Stimulated activated CD4-positive, alpha-beta T cell treated with anti-CD3 and anti-CD28 coated beads, Interleukin-4, amount 100 ng/mL, for 4 hours (primary cell): ENCODE results near the gene HS2ST1.
A peak's percentile ranks its signal among the peaks of the same experiment; 100 is the strongest.

Experiments
- DNase-seq, 2 experiments: peaks; one replicate each; pipeline ENCODE4 v3.0.0-alpha.2; 2020

HS2ST1 gene

GRCh38 chr1:87117761-87118368, 203.4 kb downstream of the HS2ST1 start:
- DNase-seq, result no peak

- no peak for DNase-seq
Measured at GRCh38 chr1:87119541-87120140, 205.2 kb downstream of the HS2ST1 start.

- DNase-seq, result no peak
Measured at GRCh38 chr1:87120779-87121178, 206.3 kb downstream of the HS2ST1 start.

GRCh38 chr1:87121711-87122163, 207.3 kb downstream of the HS2ST1 start:
- DNase-seq, result no peak

- DNase-seq, result no peak
Measured at GRCh38 chr1:87122243-87122642, 207.8 kb downstream of the HS2ST1 start.

GRCh38 chr1:87123610-87124009, 209.2 kb downstream of the HS2ST1 start:
- no peak for DNase-seq

- DNase-seq, result no peak
Measured at GRCh38 chr1:87126886-87127505, 212.6 kb downstream of the HS2ST1 start.

GRCh38 chr1:87127581-87127980, 213.1 kb downstream of the HS2ST1 start:
- no peak for DNase-seq

GRCh38 chr1:87129038-87129437, 214.6 kb downstream of the HS2ST1 start:
- DNase-seq, result no peak

- no peak for DNase-seq
Measured at GRCh38 chr1:87129606-87130005, 215.2 kb downstream of the HS2ST1 start.

- no peak for DNase-seq
Measured at GRCh38 chr1:87130438-87130837, 216.0 kb downstream of the HS2ST1 start.

- peak; percentile 57 to 75 for DNase-seq
Measured at GRCh38 chr1:87131809-87132283, 217.4 kb downstream of the HS2ST1 start.

GRCh38 chr1:87132284-87132870, 217.9 kb downstream of the HS2ST1 start:
- no peak for DNase-seq

GRCh38 chr1:87134061-87134460, 219.6 kb downstream of the HS2ST1 start:
- DNase-seq, result no peak

GRCh38 chr1:87134625-87135328, 220.3 kb downstream of the HS2ST1 start:
- no peak for DNase-seq

- no peak for DNase-seq
Measured at GRCh38 chr1:87135329-87135712, 220.9 kb downstream of the HS2ST1 start.

- DNase-seq, result no peak
Measured at GRCh38 chr1:87136607-87137341, 222.3 kb downstream of the HS2ST1 start.

- DNase-seq, result no peak
Measured at GRCh38 chr1:87137342-87137739, 222.9 kb downstream of the HS2ST1 start.

GRCh38 chr1:87140831-87141540, 226.6 kb downstream of the HS2ST1 start:
- no peak for DNase-seq

- no peak for DNase-seq
Measured at GRCh38 chr1:87141556-87141955, 227.1 kb downstream of the HS2ST1 start.

GRCh38 chr1:87143413-87144135, 229.1 kb downstream of the HS2ST1 start:
- DNase-seq, result no peak
